Ishikawa (cell line): ENCODE results near the gene SEC24D.

Experiments
- EP300 ChIP-seq: IDR thresholded peaks from 2 replicates; pipeline ENCODE4 v1.6.1; 2012; ENCODE audit warnings: borderline replicate concordance
- RAD21 ChIP-seq: IDR thresholded peaks from 2 replicates; pipeline ENCODE4 v1.6.1; 2012; ENCODE audit warnings: low read depth
- TEAD4 ChIP-seq: IDR thresholded peaks from 2 replicates; pipeline ENCODE4 v1.6.1; 2012

DNA sequence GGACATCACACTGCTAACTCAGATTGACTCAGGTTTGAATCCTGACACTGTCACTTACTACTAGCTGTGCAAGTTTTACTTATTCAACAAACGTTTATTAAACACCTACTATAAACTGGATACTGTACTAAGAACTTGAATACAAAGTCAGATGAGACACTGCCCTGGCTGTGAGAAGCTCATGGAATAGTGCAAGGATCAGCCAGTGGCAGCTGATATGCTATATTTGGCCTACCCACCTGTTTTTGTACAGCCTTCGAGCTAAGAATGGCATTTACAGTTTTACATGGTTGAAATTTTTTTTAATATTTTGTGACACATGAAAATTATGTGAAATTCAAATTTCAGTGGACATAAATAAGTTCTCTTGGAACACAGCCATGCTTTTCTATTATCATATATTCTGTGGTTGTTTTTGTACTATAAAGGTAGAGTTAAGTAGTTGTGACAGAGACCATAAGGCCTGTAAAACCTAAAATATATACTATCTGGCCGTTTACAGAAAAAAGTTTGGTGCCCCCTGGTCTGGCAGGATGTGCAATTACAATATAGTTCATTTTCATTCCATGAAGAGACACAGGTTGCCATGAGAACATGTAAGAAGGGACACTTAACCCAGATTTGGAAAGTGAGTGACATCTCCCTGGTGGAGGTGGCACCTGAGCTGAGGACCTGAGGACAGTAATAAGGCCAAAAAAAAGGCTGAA lies 3.4 kb upstream of the SEC24D start:
- TF ChIP-seq EP300 (no peak), TEAD4 (no peak), RAD21 (no peak)
